ENCODE results near the gene SLC7A10.

DNA sequence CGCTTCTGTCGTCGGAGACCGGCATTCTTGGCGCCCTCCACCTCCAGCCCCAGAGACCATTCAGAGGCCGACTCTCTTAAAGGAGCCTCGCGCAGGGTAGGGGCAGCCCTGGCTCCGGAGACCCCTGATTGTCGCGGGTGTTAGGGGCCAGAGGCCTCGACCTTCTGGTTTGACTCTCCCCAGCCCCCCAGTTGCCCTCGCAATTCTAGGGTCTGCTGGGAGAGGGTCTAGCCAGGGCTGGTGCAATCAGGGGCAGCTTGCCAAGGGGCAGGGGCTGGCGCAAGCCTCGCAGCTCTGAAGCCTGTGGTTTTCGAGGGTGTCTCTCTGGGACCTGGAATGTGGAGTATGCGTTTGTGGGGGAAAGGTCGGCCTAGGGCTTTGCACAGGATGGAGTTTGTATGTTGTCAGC is 1.6 kb upstream of the SLC7A10 start:
- TF ChIP-seq, protein P1, sequence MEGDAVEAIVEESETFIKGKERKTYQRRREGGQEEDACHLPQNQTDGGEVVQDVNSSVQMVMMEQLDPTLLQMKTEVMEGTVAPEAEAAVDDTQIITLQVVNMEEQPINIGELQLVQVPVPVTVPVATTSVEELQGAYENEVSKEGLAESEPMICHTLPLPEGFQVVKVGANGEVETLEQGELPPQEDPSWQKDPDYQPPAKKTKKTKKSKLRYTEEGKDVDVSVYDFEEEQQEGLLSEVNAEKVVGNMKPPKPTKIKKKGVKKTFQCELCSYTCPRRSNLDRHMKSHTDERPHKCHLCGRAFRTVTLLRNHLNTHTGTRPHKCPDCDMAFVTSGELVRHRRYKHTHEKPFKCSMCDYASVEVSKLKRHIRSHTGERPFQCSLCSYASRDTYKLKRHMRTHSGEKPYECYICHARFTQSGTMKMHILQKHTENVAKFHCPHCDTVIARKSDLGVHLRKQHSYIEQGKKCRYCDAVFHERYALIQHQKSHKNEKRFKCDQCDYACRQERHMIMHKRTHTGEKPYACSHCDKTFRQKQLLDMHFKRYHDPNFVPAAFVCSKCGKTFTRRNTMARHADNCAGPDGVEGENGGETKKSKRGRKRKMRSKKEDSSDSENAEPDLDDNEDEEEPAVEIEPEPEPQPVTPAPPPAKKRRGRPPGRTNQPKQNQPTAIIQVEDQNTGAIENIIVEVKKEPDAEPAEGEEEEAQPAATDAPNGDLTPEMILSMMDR (IDR thresholded peaks at IDR 0.05) = no peak
- no peak for TF ChIP-seq POLR2A (IDR thresholded peaks at IDR 0.05)
